ENCODE results near the gene TRIM75.

Gene TRIM75

DNA sequence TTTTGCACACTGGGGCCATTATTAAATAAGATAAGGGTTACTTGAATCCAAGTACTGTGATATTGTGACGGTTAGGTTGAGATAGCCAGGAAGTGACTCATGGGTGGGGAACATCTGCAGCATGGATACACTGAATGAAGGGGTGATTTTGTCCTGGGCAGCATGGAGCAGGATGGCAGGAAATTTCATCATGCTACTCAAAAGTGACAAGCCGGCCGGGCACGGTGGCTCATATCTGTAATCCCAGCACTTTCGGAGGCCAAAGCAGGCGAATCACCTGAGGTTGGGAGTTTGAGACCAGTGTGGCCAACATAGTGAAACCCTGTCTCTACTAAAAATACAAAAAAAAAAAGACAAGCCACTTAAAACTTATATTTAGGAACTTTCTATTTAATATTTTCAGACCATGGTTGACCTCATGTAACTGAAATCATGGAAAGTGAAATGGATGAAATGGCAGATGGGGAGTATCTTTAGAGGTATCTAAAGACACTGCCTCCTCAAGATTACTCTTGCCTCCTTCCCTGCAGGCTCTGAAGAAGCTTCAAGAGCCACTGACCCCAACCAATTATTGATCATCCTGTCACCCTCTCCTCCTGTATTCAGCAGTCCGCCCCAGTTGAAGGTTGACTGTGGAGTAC is 25.8 kb upstream of the TRIM75 start:
- H3K27ac ChIP-seq = no peak overlapping the region
- no peaks in the 10 kb centered on the region for H3K27me3 ChIP-seq (ENCODE audit: insufficient read depth, low read depth, severe bottlenecking)
- no peaks in the 10 kb centered on the region for H3K36me3 ChIP-seq
- H3K9me3 ChIP-seq (ENCODE audit: severe bottlenecking) = peaks cover 14% of the 10 kb centered on the region
- no peak overlapping the region for H3K4me3 ChIP-seq (ENCODE audit: low read depth, low read length)
- DNase-seq = no peak
- TF ChIP-seq CTCF (IDR thresholded peaks at IDR 0.05; ENCODE audit: low read depth, low read length) = no peak

DNA sequence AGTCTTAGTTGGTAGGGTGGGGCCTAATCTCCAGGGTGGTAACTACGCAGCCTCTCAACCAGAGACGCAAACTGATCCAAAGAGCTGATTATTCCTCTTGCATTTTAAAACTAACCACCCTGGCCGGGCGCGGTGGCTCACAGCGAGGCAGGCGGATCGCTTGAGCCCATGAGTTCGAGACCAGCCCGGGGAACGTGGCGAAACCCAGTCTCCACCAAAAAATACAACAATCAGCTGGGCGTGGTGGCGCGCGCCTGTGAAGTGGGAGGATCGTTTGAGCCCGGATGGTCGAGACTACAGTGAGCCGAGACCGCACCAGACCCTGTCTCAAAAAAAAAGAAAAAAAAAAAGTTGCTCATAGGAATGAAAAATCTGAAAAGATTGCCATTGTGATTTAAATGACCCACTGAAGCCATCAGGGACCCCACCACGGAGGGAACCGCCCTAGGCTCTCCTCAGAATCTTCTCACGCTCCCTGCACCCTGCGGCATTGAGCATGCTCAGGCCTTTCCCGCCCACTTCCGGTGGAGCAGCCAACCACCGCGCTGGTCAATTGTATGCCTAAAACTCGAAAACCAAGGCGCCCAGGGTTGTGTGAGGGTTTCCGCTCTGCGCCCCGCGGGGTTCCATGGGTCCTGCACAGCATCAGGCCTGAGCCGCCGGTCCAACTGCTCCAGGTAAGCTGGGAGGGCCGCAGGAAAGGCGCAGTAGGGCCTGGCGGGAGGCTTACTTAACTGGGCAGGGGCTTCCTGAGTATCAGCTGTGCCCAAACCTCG is 22.0 kb upstream of the TRIM75 start, which contains the start of gene TRIM60:
Gene TRIM60, plus strand, starts transcription at position 564 of the 776 bp plus-strand sequence. CDS start 8,074 bp downstream, outside the sequence.
- TF ChIP-seq CTCF (IDR thresholded peaks at IDR 0.05; ENCODE audit: low read depth, low read length) = no peak
- no peak within 1 kb of the TSS for H3K4me3 ChIP-seq (ENCODE audit: low read depth, low read length)
- DNase-seq = no peak
- no peaks in the 10 kb centered on the region for H3K27me3 ChIP-seq (ENCODE audit: insufficient read depth, low read depth, severe bottlenecking)
- H3K27ac ChIP-seq = no peak within 1 kb of the TSS
- H3K36me3 ChIP-seq = no peaks in the 10 kb centered on the region
- H3K9me3 ChIP-seq (ENCODE audit: severe bottlenecking) = peaks cover 14% of the 10 kb centered on the region

DNA sequence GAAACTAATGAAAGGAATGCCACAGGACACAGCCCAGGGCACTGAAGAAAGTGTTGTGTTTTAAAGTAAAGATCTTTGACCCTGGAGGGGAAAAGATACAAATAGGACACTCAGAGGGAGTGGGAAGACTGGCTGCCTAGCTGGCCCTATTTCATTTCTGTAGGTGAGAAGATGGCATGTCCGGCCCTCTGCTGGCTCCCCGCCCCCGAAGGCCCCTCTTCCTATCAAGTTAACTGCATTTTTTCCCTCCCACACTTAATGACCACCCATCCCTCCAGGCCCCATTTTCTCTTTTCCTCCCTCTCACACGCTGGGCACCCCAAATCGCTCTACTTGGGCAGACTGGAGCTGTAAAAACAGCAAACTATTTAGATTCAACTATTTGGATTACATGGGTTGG is 5.5 kb upstream of the TRIM75 start:
- Histone ChIP-seq H3K27me3 (ENCODE audit: insufficient read depth, low read depth, severe bottlenecking) (no peaks in the 10 kb centered on the region), H3K4me3 (ENCODE audit: low read depth, low read length) (no peak overlapping the region), H3K9me3 (ENCODE audit: severe bottlenecking) (no peaks in the 10 kb centered on the region), H3K36me3 (no peaks in the 10 kb centered on the region), H3K27ac (no peak overlapping the region)
- no peak for DNase-seq
- TF ChIP-seq CTCF (IDR thresholded peaks at IDR 0.05; ENCODE audit: low read depth, low read length) = no peak

DNA sequence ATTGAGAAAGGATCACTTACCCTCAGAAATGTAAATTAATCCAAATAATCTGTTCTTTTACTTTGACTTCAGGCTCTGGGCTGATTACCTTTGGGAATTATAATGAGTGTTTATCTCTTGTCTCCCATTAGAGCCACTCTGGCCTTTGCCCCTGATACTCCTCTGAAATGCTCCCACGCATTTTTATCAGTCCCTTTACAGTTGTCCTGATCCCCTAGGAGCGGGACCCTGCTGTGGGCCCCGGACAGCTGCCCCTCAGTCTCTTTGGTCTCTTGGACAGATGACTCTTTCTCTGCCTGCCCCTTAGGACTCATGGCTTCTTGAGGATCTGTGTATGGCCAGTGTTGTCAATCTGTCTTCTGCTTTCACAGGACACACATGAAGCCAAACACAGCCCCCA is 1.0 kb upstream of the TRIM75 start:
- no peak for DNase-seq
- no peak for TF ChIP-seq CTCF (IDR thresholded peaks at IDR 0.05; ENCODE audit: low read depth, low read length)
- H3K9me3 ChIP-seq (ENCODE audit: severe bottlenecking) = no peaks in the 10 kb centered on the region
- no peaks in the 10 kb centered on the region for H3K36me3 ChIP-seq
- no peaks in the 10 kb centered on the region for H3K27me3 ChIP-seq (ENCODE audit: insufficient read depth, low read depth, severe bottlenecking)
- no peak overlapping the region for H3K4me3 ChIP-seq (ENCODE audit: low read depth, low read length)
- H3K27ac ChIP-seq = no peak overlapping the region

GRCh38 chr4:165055601-165056000 is 1.9 kb downstream of the TRIM75 start:
- H3K9me3 ChIP-seq (ENCODE audit: severe bottlenecking) = no peaks in the 10 kb centered on the region
- H3K27me3 ChIP-seq (ENCODE audit: insufficient read depth, low read depth, severe bottlenecking) = no peaks in the 10 kb centered on the region
- no peaks in the 10 kb centered on the region for H3K36me3 ChIP-seq
- H3K27ac ChIP-seq = no peak overlapping the region
- no peak for TF ChIP-seq CTCF (IDR thresholded peaks at IDR 0.05; ENCODE audit: low read depth, low read length)
- DNase-seq = no peak
- no peak overlapping the region for H3K4me3 ChIP-seq (ENCODE audit: low read depth, low read length)
